HG03520 (cell line): ENCODE results near the gene PSORS1C1.

ENCODE experiments used
- ATAC-seq: cut with Tn5 transposase; IDR thresholded peaks from one replicate; pipeline ENCODE4 v1.9.1; 2021; ENCODE audit warnings: mild to moderate bottlenecking, moderate library complexity; ENCODE audit not compliant: unreplicated experiment

The PSORS1C1 gene

DNA sequence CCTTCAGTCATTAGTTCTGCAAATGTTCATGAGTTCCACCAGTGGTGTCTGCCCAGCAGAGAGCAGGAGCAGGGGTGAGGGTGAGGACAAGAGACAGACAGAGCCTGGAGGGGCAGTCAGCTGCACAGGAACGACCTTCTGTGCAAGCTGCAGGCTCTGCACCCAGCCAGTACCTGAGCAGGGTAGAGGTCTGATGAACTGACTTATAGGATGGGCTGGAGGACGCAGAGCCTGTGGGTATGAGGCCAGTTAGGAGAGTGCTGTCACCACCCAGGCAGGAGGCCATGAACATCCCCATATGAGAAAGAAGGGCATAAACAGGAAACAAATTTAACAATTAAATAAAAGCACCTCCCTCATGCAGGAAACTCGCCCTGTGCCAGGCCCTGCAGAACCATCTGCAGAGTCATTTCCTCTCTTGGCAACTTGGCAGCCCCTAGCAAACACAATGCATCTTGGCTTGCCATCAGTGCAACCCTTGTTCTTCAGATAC is 20.2 kb upstream of the PSORS1C1 start:
- no peak for ATAC-seq

DNA sequence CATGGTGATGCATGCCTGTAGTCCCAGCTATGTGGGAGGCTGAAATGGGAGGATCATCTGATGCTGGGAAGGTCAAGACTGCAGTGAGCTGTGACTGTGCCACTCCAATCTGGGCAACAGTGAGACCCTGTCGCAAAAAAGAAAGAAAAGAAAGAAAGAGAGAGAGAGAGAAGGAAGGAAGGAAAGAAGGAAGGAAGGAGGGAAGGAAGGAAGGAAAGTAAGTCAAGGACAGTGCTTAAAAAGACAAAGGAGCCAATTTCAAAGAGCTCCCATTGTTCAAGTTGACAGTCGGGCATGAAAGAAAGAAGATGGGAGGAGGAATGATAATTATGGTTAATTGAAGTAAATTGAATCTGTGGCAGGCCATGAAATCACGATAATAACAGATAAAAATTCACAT is 18.4 kb upstream of the PSORS1C1 start:
- ATAC-seq: no peak

DNA sequence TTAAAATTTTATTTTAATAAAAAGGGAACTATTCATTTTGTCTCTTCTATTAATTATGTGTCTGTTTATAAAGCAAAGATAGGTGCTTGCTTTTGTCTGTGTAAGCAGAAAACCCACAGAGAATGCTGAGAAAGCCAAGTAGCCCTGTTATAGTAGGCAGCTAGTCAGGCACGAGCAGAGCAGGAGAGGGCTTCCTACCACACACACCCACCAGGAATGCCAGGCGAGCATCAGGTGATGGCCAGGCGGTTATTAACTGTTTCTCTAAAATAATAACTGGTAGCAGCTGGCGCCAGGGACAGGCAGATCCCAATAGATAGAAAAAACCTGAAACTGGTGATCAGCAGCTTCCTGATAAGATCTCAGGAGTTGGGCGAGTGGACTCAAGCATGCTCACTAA is 17.9 kb upstream of the PSORS1C1 start:
- no peak for ATAC-seq

DNA sequence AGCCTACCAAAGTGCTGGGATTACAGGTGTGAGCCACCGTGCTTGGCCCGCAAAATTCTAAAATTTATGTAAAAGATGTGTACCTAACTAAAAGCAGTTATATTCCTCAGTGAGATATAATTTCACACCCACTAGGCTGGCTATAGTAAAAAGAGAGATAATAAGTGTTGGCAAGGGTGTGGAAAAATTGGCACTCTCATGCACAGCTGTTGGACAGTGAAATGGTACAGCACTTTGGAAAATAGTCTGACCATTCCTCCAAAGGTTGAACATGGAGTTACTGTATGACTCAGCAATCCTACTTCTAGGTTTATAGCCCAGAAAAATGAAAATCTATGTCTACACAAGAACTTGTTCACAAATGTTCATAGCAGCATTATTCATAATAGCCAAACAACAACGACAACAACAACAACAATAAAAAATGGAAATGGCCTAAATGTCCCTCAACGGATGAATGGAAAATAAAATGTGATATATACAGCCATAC is 16.1 kb upstream of the PSORS1C1 start:
- ATAC-seq: no peak

DNA sequence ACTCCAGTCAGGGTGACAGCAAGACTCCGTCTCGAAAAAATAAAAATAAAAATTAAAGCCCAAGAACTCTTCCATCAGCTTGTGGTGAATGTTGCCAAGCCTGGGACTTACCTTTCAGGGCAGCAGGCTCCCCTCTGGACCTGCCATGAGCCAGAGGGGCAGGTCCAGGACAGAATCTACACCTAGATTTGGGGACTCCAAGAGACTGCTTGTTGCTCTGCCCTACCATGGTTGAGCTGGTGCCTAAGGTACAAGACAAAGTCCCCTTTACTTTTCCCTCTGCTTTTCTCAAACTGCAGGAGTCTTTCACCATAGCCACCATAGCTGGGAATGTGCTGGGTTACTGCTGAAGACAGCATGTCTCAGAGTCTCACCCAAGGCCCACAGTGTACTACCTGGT is 11.5 kb upstream of the PSORS1C1 start:
- no peak for ATAC-seq

DNA sequence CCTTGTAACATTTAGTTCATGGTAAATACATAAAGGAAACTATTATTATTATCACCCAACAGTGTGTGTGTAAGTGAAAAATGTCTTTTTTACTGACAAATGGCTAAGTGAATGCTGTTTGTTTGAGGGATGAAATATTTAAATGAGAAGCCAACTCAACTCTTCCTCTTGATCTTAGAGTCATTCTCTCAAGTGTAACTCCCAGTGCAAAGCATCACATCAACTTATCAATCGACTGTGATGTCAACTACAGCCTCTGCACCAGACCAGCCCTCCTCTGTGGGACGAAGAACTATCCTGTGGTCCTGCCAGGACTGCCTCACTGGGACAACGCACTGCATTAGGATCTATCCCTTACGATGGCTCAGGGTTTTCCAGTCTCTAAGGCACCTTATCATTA is 7.5 kb upstream of the PSORS1C1 start:
- no peak for ATAC-seq

DNA sequence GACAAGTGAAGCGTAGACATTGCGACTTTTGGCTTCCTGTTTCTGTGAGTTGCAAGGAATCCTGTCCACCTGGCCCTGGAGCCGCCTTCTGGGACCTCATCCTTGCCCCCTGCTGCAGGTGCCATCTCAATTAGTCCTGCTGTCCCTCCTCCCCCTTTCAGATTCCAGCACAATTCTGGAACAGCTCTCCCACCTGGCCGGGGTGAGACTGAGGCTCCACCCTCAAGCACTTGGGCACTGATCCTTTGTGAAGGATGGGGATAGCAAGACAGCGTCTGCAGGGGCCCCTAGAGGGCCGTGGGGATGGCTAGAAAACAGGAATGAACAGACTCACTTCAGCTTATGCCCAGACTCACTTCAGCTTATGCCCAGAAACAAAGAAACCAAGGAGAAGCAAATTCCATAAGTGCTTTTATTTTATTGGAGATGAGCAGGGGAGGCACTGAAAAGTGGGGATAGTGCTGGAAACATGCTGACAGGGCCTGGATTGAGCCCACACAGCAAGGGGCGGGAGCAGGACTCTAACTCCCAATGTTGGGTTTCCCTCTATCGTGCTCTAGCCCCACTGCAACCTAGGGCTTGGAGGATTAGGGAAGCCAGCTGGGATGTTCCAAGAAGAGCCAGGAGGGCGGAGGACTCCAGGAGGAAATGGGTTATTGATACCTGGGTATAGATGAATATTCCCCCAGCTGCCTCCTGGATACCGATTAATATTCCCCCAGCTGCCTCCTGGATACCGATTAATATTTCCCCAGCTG is 3.6 kb upstream of the PSORS1C1 start:
- ATAC-seq: no peak

DNA sequence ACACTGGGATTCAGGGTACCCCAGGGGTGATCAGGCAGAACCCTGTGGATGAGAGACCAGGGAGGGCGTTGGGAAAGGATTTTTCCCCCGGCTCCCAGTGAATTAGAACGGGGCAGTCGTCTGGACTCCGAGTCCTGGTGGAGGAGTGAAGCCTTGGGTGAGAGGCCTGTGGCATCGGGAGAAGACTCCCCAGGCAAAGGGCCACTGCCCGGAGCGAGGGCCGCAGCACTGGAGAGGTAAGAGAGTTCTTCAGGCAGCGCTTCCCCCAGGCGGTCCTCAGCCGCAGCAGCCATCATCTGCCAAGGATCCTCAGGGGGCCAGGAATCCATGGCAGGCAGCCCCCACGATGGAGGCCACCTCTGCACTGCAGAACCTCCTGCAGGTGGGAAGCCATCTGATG is 2.9 kb upstream of the PSORS1C1 start:
- no peak for ATAC-seq

DNA sequence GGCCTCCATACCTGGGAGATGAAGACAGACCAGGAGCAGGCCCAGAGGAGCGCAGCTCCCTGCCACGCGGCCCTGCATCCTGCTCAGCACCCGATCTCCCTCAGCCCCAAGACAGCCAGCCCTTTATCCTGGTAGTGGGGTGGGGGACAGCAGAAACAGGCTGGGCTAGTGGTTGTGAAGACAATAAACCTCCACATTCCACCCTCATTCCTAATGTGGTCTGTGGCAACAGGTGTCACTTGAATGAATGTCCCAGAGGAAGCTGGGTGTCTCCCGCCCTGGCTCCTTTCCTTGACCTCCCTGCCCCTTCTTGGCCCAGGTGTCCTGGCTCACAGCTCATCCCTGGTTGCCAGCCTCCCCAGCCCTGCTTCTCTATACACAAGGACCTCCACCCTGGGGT is 2.1 kb upstream of the PSORS1C1 start, which contains the start of gene C6orf15:
C6orf15 (minus strand) TSS at position 98 of the 400 bp plus-strand sequence; CDS start at position 78, 20 bp downstream.
- ATAC-seq: no peak

DNA sequence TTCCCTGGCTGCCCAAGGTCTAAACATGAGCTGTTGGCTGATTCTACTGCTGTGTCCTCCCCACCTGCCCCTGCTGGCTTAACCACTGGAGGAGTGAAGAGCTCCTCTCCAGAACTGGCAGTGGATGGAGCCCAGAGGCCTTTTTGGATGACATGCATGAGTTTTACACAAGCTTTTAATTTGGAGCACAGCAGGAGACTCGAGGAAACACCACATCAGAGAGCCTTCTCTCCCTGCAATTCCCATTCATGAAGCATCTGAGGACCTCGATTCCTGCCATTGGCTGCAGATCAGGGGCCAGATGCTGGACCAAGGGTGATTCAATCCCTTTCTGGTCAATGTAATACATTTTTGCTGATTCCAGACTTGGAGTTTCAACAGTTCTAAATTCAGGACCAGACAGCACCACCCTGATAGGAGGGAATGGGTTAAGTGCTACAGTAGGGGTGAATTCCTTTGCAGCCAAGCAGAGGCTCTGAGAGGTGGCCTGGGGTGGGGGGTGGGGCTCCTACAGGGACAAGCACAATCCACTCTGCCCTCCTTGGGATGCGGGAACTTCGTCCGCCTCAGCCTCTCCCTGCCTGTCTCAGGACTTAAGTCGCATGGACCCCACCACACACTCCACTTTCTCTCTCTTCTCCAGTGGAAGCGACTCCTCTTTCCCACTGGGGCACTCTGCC is 599 bp upstream of the PSORS1C1 start:
- no peak for ATAC-seq

DNA sequence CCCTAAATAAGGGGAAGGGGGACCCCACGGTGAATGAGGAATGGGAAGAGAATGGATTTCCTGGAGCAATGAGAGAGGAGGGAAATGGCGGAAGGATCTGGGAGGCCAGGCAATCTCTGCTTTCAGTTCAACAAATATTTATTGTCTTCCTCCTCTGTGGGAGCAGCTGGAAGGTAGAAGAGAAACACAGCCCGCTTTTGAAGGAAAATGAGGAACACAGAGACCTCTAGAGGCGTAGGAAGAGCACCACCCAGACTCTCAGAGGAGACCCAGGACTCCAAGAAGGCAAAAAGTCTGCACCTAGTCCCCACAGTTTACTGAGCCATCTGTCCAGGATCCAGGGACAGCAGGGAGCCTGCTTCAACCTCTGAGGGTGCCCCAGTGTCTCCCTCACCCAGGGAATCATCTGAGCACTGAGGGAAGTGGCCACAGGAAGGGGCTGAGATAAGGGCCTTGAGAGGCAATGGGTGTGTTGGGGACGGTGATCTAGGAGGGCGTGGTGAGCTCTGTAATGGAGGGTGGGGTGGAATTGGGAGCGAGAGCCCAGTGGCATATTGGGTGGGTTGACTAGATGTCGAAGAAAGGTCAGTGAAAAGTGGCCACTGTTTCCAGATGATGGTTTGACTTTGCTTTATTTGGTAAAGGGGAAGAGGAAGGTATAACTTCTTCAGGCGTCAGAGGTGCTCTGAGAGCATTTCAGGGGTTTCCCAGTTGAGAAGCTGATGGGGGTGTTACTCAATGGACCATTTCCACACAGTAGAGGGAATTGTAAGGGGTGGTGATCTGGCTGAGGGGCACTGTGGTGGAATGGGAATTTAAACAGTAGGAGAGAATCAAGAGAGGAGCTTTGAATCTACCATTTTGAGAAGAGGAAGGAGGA is 610 bp downstream of the PSORS1C1 start:
- no peak for ATAC-seq

DNA sequence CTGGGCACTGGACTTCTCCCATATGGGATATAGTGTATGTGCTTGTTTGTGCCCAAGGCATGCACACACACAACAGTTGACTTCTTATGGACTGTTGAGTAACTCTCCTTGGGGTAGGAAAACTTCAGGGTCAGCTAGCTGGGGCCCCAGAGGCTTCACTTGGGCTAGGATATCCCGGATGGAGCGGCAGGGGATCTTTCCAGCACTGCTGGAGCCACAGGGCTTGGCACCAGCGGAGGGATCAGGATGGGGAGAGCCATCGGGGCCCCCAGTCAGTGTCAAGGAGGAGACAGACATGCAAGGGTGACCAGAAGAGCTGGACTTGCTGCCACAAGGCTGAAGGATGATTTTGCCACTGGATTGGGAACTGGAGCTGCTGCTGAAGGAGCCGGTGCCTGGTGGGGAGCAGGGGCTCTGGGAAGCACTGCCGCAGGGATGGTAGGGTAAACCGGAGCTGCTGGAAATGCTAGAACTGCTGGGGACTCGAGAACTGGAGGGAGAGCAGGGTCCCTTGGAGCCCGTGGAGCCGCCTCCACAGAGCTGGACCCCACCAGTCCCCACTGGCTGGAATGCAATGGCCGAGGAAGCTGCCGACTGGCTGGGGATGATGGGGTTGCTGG is 1.5 kb downstream of the PSORS1C1 start:
- no peak for ATAC-seq

DNA sequence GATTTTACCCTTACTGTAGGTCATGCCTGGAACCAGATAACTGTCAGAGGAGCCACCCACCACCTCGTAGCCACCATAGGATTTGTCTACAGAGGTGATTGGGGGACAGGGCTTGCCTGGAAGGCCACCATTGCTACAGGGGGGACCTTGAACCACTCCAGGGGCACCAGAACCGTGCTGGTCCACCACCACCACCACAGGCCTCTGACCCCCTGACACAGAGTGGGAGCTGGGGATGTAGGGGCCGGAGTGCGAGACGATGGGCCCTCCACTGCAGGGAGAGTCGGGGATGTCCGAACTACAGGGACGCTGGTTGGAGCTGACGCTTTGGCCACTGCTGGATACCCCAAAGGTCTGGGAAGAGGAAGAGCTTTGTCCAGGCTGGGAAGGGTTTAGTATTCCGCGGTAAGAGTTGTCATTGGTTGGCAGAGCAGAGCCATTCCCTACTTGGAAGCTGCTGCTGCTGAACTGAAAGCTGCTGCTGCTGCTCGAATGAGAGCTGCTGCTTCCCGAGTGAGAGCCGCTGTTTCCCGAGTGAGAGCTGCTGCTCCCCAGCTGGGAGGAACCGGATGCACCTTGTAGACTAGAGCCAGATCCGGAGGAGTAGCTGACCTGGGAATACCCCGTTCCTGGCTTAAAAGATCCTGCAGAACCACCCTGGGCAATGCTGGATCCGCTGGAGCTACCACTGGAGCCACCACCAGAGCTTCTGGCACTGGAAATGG is 2.2 kb downstream of the PSORS1C1 start:
- ATAC-seq: no peak

DNA sequence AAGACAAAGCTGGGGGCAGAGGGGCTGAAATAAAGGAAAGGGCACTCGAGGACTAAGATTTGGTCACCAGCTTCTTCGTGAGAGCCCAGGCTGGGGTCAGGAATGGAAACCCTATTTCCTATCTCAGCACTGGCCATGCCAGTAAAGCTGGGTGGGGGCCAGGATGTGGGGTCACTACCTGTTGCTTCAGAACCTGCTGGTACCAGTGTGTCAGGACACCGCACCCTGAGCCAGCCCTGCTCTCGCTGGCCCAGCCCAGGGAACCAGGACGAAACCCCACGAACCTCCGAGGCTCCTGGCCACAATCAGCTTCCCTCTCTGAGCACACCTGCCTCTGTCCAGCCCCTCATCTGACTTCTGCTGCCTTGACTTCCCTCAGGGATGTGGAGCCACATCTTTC is 3.6 kb downstream of the PSORS1C1 start:
- no peak for ATAC-seq

DNA sequence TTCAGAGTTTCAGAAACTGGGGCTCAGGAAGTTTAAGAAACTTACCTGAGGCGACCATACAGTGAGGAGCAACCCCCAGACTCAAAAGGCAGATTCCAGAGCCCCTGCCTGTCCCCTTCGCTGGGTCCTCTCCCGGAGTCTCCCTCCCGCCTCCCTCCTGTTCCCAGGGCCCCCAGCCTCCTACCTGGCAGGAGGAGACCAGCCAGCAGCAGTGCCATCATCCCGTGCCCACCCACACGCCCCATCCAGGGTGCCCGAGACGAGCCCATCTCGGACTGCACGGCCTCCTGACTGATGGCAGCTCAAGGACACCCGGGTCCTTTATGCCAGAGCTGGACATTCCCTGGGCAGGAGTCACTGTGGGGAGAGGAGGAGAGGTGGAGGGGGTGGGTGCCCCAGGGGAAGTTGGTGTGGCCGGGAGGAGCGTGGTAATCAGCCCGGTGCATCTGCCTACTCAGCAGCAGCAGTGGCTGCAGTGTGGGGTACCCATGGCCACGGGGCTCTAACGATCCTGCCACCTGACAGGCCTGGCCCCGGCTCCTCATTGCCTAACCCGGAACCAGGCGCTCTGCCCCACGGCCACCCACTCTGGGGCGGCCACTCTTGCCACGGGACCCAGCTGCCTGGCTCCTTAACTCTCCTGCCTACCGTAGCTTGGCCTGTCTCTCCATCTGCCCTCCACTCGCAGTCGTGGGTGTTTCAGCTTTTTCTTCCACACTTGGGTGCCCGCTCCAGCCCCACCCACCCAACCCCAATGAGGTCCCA is 5.7 kb downstream of the PSORS1C1 start, which contains the start of gene CDSN:
CDSN (minus strand) TSS at position 296 of the 765 bp plus-strand sequence; CDS start at position 269, 27 bp downstream.
- no peak for ATAC-seq

DNA sequence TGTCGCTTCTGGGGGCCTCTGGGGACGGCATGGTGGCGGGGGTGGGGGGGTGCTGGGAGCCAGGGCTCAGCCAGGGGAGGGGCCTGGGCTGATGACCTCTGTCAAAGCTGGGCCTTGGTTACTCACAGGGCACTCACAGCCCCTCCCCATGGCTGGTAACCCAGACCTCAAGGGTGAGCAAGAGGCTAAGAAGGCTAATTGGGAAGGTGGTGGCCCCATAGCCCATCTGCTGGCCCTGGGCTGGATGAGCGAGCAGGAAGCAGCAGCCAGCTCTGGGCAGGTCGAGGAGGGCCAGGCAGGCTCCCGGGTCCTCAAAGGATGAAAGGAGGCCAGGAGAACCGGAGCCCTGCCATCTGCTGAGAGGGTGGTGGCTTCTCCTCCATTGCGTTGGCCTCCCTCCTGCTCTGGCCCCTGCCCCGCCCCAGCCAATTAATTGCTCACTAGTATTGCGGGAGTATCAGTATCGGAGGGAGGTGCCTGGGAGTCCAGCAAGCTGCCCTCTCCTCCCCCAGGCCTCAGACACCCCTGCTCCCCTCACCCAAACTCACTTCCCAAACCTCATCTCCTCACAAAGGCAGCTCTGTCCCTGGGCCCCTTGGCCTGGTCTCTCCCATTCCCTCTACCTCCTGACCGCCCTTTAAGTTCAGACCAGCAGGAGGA is 6.7 kb downstream of the PSORS1C1 start:
- no peak for ATAC-seq

DNA sequence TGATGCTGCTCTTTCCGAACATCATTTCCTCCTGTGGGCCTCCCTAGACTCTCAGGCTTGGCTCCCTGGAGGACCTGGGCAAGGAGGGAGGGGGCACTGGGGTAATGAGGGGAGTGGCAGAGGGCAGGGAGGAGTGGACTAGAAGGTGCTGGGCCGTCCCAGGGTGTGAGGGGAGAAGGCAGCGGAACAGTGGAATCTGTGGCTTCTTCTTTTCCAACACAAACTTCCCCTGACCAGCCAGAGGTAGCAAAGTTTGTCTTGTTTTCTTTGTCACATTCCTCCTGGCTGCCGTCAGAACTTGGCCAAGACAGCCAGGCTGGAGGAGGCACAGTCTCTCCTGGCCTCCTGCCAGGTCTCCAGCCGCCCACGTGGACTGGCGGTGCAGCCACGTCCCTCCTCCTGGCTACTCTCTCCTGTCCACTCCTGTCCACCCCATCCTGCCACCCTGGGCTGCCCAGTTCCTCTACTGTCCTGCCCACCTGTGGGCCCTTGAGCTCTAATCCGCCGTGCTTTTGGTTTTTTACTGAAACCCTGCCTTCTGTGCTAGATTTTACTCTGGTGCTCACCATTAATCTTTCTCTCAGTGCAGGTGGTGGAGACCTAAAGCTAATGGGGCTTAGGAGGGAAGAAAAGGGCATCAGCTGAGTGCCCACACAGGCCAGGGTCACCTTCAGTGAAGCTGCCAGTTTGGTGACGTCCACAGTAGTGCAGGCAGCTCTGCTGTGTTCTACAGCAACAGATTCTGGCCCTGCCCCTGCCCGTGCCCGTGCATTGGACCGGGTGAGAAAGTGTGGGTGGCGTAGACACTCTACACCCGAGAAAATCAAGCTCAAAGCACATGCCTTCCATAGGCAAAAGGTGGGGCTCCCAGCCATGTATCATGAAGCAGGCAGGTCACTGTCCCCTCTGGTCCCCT is 8.4 kb downstream of the PSORS1C1 start:
- no peak for ATAC-seq

DNA sequence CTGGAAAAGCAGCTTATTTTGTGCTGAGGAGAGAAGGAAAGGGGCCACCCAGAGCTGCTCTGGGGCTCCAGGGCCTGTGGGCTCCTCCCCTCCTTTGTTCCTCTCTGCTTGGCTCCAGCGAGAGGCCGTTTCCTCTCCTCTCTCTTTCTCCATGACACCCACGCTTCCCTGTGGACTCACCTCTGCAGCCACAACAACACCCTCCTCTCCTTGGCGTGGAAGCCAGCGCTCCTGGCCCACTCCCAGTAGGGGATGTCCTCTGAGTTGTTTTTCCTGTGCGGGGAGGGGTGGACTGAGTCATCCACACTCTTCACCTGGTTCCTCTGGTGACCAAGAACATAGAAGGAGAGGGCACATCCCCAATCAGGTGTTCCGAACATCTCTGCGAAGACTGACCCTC is 10.6 kb downstream of the PSORS1C1 start:
- no peak for ATAC-seq
